Retinal pigment epithelial cell (primary cell): ENCODE measurements around the gene CTCFL.

ENCODE experiments used
- DNase-seq: peaks from one replicate; pipeline ENCODE4 v3.0.0-alpha.2; 2010; ENCODE audit warnings: low read depth
- H3K4me3 ChIP-seq: 2 replicates; pipeline ENCODE4 v1.5.1; 2011; ENCODE audit warnings: mild to moderate bottlenecking, low read length, control low read depth, moderate library complexity
- TF ChIP-seq, protein P1 (sequence below): conservative IDR thresholded peaks from 2 replicates; pipeline ENCODE4 v1.5.1; 2011; ENCODE audit warnings: low read depth, low read length, control low read depth, inconsistent platforms

The CTCFL gene

DNA sequence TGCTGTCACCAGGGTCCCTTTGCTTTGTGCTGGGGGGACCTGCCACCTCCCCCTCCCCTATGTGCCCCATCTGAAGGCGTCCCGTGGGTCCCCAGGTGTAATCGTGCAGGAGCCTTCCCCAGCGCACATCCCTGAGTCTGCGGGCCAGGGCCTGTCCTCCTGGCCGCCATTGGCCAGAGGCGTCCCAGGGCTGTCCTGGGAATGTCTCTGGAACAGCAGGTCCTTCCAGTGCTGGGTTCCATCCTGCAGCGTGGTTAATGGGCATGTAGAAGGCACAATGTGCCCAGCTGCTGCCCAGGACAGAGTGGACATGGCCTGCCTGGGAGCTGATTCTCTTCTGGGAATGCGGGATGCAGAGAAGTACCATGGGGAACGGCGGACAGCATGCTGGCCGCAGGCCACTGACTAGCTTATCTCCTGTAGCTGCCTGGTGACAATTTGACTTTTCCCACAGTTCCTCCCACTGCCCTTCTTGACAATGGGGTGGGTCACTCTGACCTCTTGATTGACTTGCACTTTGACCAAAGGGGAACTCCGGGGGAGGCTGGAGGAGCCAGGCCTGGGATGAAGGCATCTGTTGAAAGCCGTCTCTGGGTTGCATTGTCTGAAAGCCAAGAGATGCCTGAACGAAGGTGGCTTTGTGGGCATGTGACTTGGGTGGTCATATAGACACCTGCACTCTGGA is 64.0 kb downstream of the CTCFL start:
- TF ChIP-seq, protein P1, sequence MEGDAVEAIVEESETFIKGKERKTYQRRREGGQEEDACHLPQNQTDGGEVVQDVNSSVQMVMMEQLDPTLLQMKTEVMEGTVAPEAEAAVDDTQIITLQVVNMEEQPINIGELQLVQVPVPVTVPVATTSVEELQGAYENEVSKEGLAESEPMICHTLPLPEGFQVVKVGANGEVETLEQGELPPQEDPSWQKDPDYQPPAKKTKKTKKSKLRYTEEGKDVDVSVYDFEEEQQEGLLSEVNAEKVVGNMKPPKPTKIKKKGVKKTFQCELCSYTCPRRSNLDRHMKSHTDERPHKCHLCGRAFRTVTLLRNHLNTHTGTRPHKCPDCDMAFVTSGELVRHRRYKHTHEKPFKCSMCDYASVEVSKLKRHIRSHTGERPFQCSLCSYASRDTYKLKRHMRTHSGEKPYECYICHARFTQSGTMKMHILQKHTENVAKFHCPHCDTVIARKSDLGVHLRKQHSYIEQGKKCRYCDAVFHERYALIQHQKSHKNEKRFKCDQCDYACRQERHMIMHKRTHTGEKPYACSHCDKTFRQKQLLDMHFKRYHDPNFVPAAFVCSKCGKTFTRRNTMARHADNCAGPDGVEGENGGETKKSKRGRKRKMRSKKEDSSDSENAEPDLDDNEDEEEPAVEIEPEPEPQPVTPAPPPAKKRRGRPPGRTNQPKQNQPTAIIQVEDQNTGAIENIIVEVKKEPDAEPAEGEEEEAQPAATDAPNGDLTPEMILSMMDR: no peak
- DNase-seq: no peak
- H3K4me3 ChIP-seq: no peak overlapping the region

DNA sequence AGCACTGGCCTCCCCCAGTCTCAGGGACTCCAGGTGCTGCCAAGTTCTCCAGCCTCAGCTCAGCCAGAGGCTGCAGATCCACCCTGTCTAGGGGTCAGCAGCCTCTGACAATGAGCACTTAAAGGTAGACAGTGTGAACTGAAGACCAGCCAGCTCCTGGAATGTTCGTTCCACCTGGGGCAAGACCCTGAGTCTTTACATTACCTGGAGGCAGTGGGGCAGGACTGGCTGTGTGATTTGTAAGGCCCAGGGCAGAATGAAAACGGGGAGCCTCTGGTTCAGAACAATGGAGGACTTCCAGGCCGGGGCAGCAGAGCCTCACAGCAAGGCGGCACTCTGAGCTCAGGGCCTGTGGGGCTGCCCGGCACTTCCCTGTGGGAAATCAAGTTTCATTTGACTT is 65.0 kb downstream of the CTCFL start:
- no peak for DNase-seq
- TF ChIP-seq, protein P1: no peak
- no peak overlapping the region for H3K4me3 ChIP-seq

DNA sequence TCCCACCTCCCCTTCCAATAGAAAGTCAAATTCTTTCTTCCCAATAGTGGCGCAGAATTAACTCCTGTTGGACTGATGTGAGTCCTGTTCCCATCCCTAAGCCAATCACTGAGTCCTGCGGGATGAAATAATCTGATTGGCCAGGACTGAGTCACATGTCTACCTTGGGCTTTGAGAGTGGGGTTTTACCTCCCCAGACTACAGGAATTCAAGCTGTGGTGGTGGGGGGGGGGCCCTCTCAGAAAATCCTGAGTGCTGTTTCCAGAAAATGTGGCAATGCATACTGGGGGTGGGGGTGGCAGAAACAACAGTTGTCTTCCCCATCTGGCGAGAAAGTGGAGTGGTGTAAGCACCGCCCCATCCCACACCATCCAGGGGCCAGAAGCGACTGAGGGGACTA is 65.7 kb downstream of the CTCFL start:
- TF ChIP-seq, protein P1: no peak
- DNase-seq: no peak
- H3K4me3 ChIP-seq: no peak overlapping the region

DNA sequence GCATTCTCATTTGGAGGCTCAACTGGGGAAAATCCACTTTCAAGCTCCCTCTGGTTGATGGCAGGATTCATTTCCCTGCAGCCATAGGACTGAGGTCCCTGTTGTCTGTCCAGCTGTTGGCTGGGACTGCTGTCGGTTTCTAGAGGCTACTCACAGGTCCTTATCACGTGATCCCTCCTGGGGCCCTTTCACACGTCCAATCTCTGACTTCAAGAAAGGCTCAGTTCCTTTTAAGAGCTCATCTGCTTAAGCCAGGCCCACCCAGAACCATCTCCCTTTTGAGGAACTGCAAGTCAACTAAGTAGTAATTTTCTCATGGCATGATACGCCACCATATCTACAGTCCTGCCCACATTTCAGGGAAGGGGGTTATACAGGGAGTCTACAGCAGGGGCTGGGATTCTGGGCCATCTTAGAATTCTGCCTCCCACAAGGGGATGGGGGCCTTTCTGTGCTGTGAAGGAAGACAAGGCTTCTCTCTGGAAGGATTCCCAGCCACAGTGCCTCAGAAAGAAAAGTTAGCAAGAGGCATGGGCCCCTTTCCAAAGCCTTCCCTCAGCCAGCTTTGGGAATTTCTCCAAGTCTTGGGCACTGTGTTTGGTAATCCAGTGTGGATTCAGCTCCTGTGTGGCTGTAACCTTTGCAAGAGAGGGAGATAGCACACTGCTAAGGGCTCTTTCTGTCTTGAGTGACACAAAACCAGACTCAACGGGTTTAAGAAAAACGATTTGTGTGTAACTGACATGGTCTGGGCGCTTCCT is 66.4 kb downstream of the CTCFL start:
- DNase-seq: no peak
- H3K4me3 ChIP-seq: no peak overlapping the region
- TF ChIP-seq, protein P1: no peak

DNA sequence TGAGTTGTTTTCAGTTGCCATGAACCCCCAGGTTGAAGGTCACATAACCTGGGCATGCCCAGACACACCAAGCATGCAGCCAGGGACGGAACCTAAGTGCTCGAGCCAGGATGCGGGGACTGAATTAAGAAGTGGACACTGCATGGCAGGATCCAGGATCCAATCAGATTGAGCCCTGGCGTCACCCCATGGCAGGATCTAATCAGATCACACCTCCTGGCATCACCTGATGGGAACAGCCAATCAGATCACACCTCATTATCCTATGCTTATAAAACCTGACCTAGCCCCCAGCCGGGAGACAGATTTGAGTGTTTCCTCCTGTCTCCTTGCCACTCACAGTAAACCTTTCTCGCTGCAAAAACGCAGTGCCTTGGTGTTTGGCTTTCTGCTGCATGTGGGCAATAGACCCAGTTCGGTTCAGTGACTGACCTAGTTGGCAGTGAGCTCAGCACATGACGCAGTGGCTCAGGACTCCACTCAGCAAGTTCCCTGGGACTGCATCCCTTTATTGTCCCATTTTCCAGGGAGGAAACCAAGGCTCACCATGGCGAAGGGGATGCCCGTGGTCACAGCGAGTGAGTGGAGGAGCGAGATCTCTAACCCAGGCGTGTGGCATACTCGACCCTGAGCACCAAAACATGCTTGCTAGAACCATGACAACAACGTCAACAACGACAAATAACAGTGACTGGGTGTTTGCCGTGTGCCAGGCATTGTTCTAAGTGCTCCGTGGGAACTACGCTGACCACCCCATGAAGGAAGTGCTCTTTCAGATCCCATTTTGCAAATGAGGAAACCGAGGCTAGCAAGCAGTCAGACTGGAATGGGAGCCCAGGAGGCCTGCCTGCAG is 67.5 kb downstream of the CTCFL start:
- no peak overlapping the region for H3K4me3 ChIP-seq
- DNase-seq: no peak
- TF ChIP-seq, protein P1: no peak

DNA sequence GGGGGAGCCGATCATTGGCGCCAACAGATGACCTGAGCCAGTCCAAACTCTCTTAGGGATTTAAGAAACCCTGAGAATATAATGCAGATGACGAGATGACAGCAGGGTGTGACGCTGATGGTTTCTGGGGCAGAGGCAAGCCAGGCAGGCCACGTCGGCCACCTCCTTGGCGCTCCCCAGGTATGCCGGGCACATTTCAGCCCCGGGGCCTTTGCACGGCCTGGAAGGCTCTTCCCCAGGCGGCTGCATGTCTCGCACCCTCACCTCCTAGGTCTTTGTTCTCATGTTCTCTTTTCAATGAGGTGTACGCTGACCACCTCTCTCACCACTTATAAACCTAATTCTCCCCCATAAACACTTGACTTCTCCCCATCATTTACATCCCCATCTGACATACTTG is 68.8 kb downstream of the CTCFL start:
- no peak overlapping the region for H3K4me3 ChIP-seq
- TF ChIP-seq, protein P1: no peak
- DNase-seq: no peak
